Neural cell (in vitro differentiated cells): ENCODE measurements around the gene HES3. TPM values are rescaled to one million over a fixed set of nuclear protein-coding genes. Genes with fewer than 3 reads are reported as not detected.

Source experiments
- H2AFZ ChIP-seq: fragments of 200-600, 300-800 bp; sonication (generic), shearing (Covaris generic); 2 replicates; pipeline ENCODE4 v1.6.0; 2014; ENCODE audit warnings: low read depth, mild to moderate bottlenecking, antibody characterized with exemption, low read length, moderate library complexity
- H3F3A ChIP-seq: fragments of 200-600 bp; shearing (Covaris generic); 2 replicates; pipeline ENCODE4 v1.6.1; 2016; ENCODE audit warnings: mild to moderate bottlenecking, moderate library complexity, mixed read lengths, antibody characterized with exemption, low read length; ENCODE audit not compliant: insufficient read depth, poor library complexity, severe bottlenecking
- H3K27ac ChIP-seq: fragments of 200-600, 300-800 bp; sonication (generic), shearing (Covaris generic); 2 replicates; pipeline ENCODE4 v1.5.1; 2014; ENCODE audit warnings: mild to moderate bottlenecking, low read length, moderate library complexity
- H3K27me3 ChIP-seq: fragments of 300-800, 200-600 bp; sonication (generic), shearing (Covaris generic); 2 replicates; pipeline ENCODE4 v1.6.0; 2014; ENCODE audit warnings: mild to moderate bottlenecking, low read depth, low read length, moderate library complexity; ENCODE audit not compliant: insufficient read depth
- H3K36me3 ChIP-seq: fragments of 300-800, 200-600 bp; sonication (generic), shearing (Covaris generic); 2 replicates; pipeline ENCODE4 v1.5.1; 2014; ENCODE audit warnings: mild to moderate bottlenecking, antibody characterized with exemption, low read length, moderate library complexity; ENCODE audit not compliant: insufficient read depth
- H3K4me2 ChIP-seq: fragments of 300-800, 200-600 bp; sonication (generic), shearing (Covaris generic); 2 replicates; pipeline ENCODE4 v1.6.0; 2014; ENCODE audit warnings: mild to moderate bottlenecking, low read length
- H3K4me3 ChIP-seq: fragments of 300-800, 200-600 bp; sonication (generic), shearing (Covaris generic); 2 replicates; pipeline ENCODE4 v1.5.1; 2014; ENCODE audit warnings: mild to moderate bottlenecking, low read length, moderate library complexity
- H3K79me2 ChIP-seq: fragments of 200-600 bp; shearing (Covaris generic); replicated peaks from 2 replicates; pipeline ENCODE4 v1.6.0; 2014; ENCODE audit warnings: mild to moderate bottlenecking, low read length, moderate library complexity; ENCODE audit not compliant: insufficient read depth
- H3K9ac ChIP-seq: fragments of 300-800, 200-600 bp; sonication (generic), shearing (Covaris generic); 2 replicates; pipeline ENCODE4 v1.6.1; 2016; ENCODE audit warnings: mild to moderate bottlenecking, low read length, mixed read lengths
- H3K9me2 ChIP-seq: fragments of 200-600 bp; shearing (Covaris generic); 2 replicates; pipeline ENCODE4 v1.6.1; 2016; ENCODE audit warnings: mild to moderate bottlenecking, low read length, mixed read lengths; ENCODE audit not compliant: insufficient read depth
- H3K9me3 ChIP-seq: fragments of 200-600, 300-800 bp; sonication (generic), shearing (Covaris generic); 2 replicates; pipeline ENCODE4 v1.6.1; 2016; ENCODE audit warnings: mild to moderate bottlenecking, mixed run types, low read length, moderate library complexity, mixed read lengths
- H4K20me1 ChIP-seq: fragments of 200-600 bp; shearing (Covaris generic); 2 replicates; pipeline ENCODE4 v1.6.1; 2016; ENCODE audit warnings: mild to moderate bottlenecking, mixed run types; ENCODE audit not compliant: insufficient read depth
- EZH2 ChIP-seq: fragments of 200-600, 300-800 bp; shearing (Covaris generic), sonication (generic); IDR thresholded peaks from 2 replicates; pipeline ENCODE4 v1.6.1; 2014; ENCODE audit warnings: antibody characterized with exemption, low read length, borderline replicate concordance, mild to moderate bottlenecking; ENCODE audit not compliant: insufficient read depth, poor library complexity, severe bottlenecking
- MXI1 ChIP-seq: fragments of 450-650 bp; conservative IDR thresholded peaks from 2 replicates; pipeline ENCODE4 v1.6.1; 2014; ENCODE audit warnings: antibody characterized with exemption, mild to moderate bottlenecking; ENCODE audit not compliant: poor library complexity, severe bottlenecking
- RAD21 ChIP-seq: fragments of 450-650 bp; conservative IDR thresholded peaks from 2 replicates; pipeline ENCODE4 v1.6.1; 2014; ENCODE audit warnings: antibody characterized with exemption, mild to moderate bottlenecking, moderate library complexity
- TAF1 ChIP-seq: IDR thresholded peaks from 2 replicates; pipeline ENCODE4 v1.6.1; 2012; ENCODE audit warnings: low read depth
- polyA plus RNA-seq: library from polyadenylated mRNA; depleted of rRNA; stranded (reverse); fragments of >200 nt; gene quantifications from 2 replicates; pipeline ENCODE4 v1.2.3, GENCODE V29; 2014

Gene HES3
- polyA plus RNA-seq, 1 donor from 2014 or later, result not detected

- H3K27ac ChIP-seq, result no peak overlapping the region
Observed at GRCh38 chr1:6294890-6295556, 51.0 kb downstream of the HES3 start.

More at GRCh38 chr1:6294890-6295556, 51.0 kb downstream of the HES3 start:
- Histone ChIP-seq H2AFZ (no peak overlapping the region), H3K9me3 (no peaks in the 10 kb centered on the region), H3K9me2 (no peaks in the 10 kb centered on the region), H3F3A (no peaks in the 10 kb centered on the region), H3K27me3 (no peaks in the 10 kb centered on the region), H4K20me1 (no peaks in the 10 kb centered on the region), H3K4me2 (no peak overlapping the region), H3K79me2 (no peaks in the 10 kb centered on the region), H3K4me3 (no peak overlapping the region), H3K9ac (no peak overlapping the region), H3K36me3 (no peaks in the 10 kb centered on the region)
- TF ChIP-seq RAD21, result no peak
- TF ChIP-seq EZH2, result no peak
- no peak for TF ChIP-seq TAF1
- TF ChIP-seq MXI1, result no peak

Other genes with a start within 250 kb of the HES3 start
- gene KCNAB2, start 198.3 kb upstream of the HES3 start, polyA plus RNA-seq, result 11.7 and 11.8 TPM in 2 replicates
- gene CHD5, start 63.9 kb upstream of the HES3 start, polyA plus RNA-seq, result 22.0 and 33.7 TPM in 2 replicates
- 275 and 294 TPM in 2 replicates for gene RPL22, start 44.6 kb upstream of the HES3 start, polyA plus RNA-seq
- 1.7 and 3.5 TPM in 2 replicates for gene RNF207, start 38.1 kb upstream of the HES3 start, polyA plus RNA-seq
- 21.1 and 23.3 TPM in 2 replicates for gene ICMT, start 8.2 kb upstream of the HES3 start, polyA plus RNA-seq
- gene GPR153, start 16.9 kb downstream of the HES3 start, polyA plus RNA-seq, result 26.9 and 34.6 TPM in 2 replicates
- gene ACOT7, start 149.6 kb downstream of the HES3 start, polyA plus RNA-seq, result 101 TPM in 2 replicates
- not detected in 2 replicates for gene HES2, start 175.7 kb downstream of the HES3 start, polyA plus RNA-seq
- gene ESPN, start 180.6 kb downstream of the HES3 start, polyA plus RNA-seq, result not detected in 2 replicates
- 52.2 and 68.5 TPM in 2 replicates for gene TNFRSF25, start 222.0 kb downstream of the HES3 start, polyA plus RNA-seq
- 24.0 and 28.8 TPM in 2 replicates for gene PLEKHG5, start 247.5 kb downstream of the HES3 start, polyA plus RNA-seq